ENCODE results near the gene CABP5. TPM values are rescaled to one million over a fixed set of nuclear protein-coding genes. Genes with fewer than 3 reads are reported as not detected.

The CABP5 gene
- total and polyA plus RNA-seq, 12 donors = not detected

- 94 to 96% (median 95%) methylated on average over 6 of the region's 6 CpGs for WGBS, 4 donors
- Histone ChIP-seq H3K27ac (no peak overlapping the region), H3K4me3 (no peak overlapping the region), H3K36me3 (replicated peaks in 1 of 2) (peaks cover 0 to 6% of the 10 kb centered on the region in 2 donors), H3K4me1 (replicated peaks in 1 of 2) (no peaks in the 10 kb centered on the region), H3K27me3 (no peaks in the 10 kb centered on the region), H3K9me3 (replicated peaks in 1 of 3) (no peaks in the 10 kb centered on the region)
- TF ChIP-seq CTCF (IDR thresholded peaks at IDR 0.05) (no peak), POLR2A (IDR thresholded peaks at IDR 0.05) (no peak)
- intact Hi-C loops (cut with DNase I) = no loop called here
- DNase-seq = no peak
Observed at GRCh38 chr19:48059331-48059730, 15.5 kb upstream of the CABP5 start.

GRCh38 chr19:48053856-48054255 is 10.0 kb upstream of the CABP5 start:
- Histone ChIP-seq H3K4me3 (no peak overlapping the region), H3K27ac (no peak overlapping the region), H3K9me3 (replicated peaks in 1 of 3) (no peaks in the 10 kb centered on the region), H3K27me3 (no peaks in the 10 kb centered on the region), H3K36me3 (replicated peaks in 1 of 2) (peaks cover 0 to 3% of the 10 kb centered on the region in 2 donors), H3K4me1 (replicated peaks in 1 of 2) (no peaks in the 10 kb centered on the region)
- intact Hi-C loops (cut with DNase I) = no loop called here
- no peak for TF ChIP-seq POLR2A (IDR thresholded peaks at IDR 0.05)
- no peak for TF ChIP-seq CTCF (IDR thresholded peaks at IDR 0.05)
- DNase-seq = no peak
- 75 to 96% (median 92%) methylated on average over 4 to 5 of the region's 5 CpGs for WGBS, 4 donors

- H3K27me3 ChIP-seq = no peaks in the 10 kb centered on the region
- peaks cover 0 to 3% of the 10 kb centered on the region in 2 donors for H3K36me3 ChIP-seq (replicated peaks in 1 of 2)
- no peaks in the 10 kb centered on the region for H3K4me1 ChIP-seq (replicated peaks in 1 of 2)
- no peak for DNase-seq
- H3K27ac ChIP-seq = no peak overlapping the region
- 73 to 89% (median 80%) methylated on average over 5 of the region's 5 CpGs for WGBS, 4 donors
- H3K9me3 ChIP-seq (replicated peaks in 1 of 3) = no peaks in the 10 kb centered on the region
- H3K4me3 ChIP-seq = no peak overlapping the region
- TF ChIP-seq POLR2A (IDR thresholded peaks at IDR 0.05) (no peak), CTCF (IDR thresholded peaks at IDR 0.05) (no peak)
- intact Hi-C loops (cut with DNase I) = no loop called here
Observed at GRCh38 chr19:48053076-48053475, 9.2 kb upstream of the CABP5 start.

- Histone ChIP-seq H3K4me3 (no peak overlapping the region), H3K9me3 (replicated peaks in 1 of 3) (no peaks in the 10 kb centered on the region), H3K4me1 (replicated peaks in 1 of 2) (no peaks in the 10 kb centered on the region), H3K27ac (no peak overlapping the region), H3K27me3 (no peaks in the 10 kb centered on the region), H3K36me3 (replicated peaks in 1 of 2) (peaks cover 0 to 3% of the 10 kb centered on the region in 2 donors)
- no peak for DNase-seq
- intact Hi-C loops (cut with DNase I) = no loop called here
- WGBS, 4 donors = 83 to 89% (median 84%) methylated on average over 10 of the region's 10 CpGs
- TF ChIP-seq POLR2A (IDR thresholded peaks at IDR 0.05) (no peak), CTCF (IDR thresholded peaks at IDR 0.05) (no peak)
Observed at GRCh38 chr19:48051335-48052033, 7.6 kb upstream of the CABP5 start.
